GM23248 (cell line): ENCODE data around the gene NUDT14. TPM values are rescaled to one million over a fixed set of nuclear protein-coding genes. Genes with fewer than 3 reads are reported as not detected.

Experiments used
- DNase-seq: peaks from one replicate; pipeline ENCODE4 v3.0.0-alpha.2; 2015
- H2AFZ ChIP-seq: fragments of 200-600 bp; sonication (generic); 2 replicates; pipeline ENCODE4 v1.6.1; 2016; ENCODE audit warnings: antibody characterized with exemption
- H3F3A ChIP-seq: fragments of 200-600 bp; sonication (generic); 2 replicates; pipeline ENCODE4 v1.6.1; 2016; ENCODE audit warnings: mild to moderate bottlenecking, antibody characterized with exemption, mixed run types; ENCODE audit not compliant: insufficient read depth
- H3K27ac ChIP-seq: fragments of 200-600 bp; sonication (generic); 2 replicates; pipeline ENCODE4 v1.5.1; 2016; ENCODE audit warnings: mild to moderate bottlenecking
- H3K27me3 ChIP-seq: fragments of 200-600 bp; sonication (generic); replicated peaks from 2 replicates; pipeline ENCODE4 v1.6.1; 2016; ENCODE audit warnings: mild to moderate bottlenecking; ENCODE audit not compliant: insufficient read depth
- H3K36me3 ChIP-seq: fragments of 200-600 bp; sonication (generic); 2 replicates; pipeline ENCODE4 v1.6.1; 2016; ENCODE audit warnings: low read depth, mild to moderate bottlenecking
- H3K4me1 ChIP-seq: fragments of 200-600 bp; sonication (generic); 2 replicates; pipeline ENCODE4 v1.6.1; 2016; ENCODE audit warnings: mild to moderate bottlenecking; ENCODE audit not compliant: insufficient read depth
- H3K4me2 ChIP-seq: fragments of 200-600 bp; sonication (generic); one replicate; pipeline ENCODE4 v1.6.1; 2016; ENCODE audit warnings: mild to moderate bottlenecking; ENCODE audit not compliant: unreplicated experiment
- H3K4me3 ChIP-seq: fragments of 200-600 bp; sonication (generic); 2 replicates; pipeline ENCODE4 v1.5.1; 2016; ENCODE audit warnings: mild to moderate bottlenecking
- H3K79me2 ChIP-seq: fragments of 200-600 bp; sonication (generic); 2 replicates; pipeline ENCODE4 v1.6.1; 2016; ENCODE audit warnings: mild to moderate bottlenecking; ENCODE audit not compliant: insufficient read depth
- H3K9ac ChIP-seq: fragments of 200-600 bp; sonication (generic); 2 replicates; pipeline ENCODE4 v1.6.1; 2016; ENCODE audit warnings: mild to moderate bottlenecking
- H3K9me2 ChIP-seq: fragments of 200-600 bp; sonication (generic); 2 replicates; pipeline ENCODE4 v1.6.1; 2016; ENCODE audit warnings: mixed run types, mild to moderate bottlenecking, moderate library complexity; ENCODE audit not compliant: insufficient read depth
- H3K9me3 ChIP-seq: fragments of 200-600 bp; sonication (generic); one replicate; pipeline ENCODE4 v1.6.1; 2017; ENCODE audit warnings: low read depth
- H4K20me1 ChIP-seq: fragments of 200-600 bp; sonication (generic); 2 replicates; pipeline ENCODE4 v1.6.0; 2016; ENCODE audit not compliant: insufficient read depth
- EZH2 ChIP-seq: fragments of 200-600 bp; sonication (generic); IDR thresholded peaks from 2 replicates; pipeline ENCODE4 v1.6.1; 2018; ENCODE audit warnings: antibody characterized with exemption, mild to moderate bottlenecking; ENCODE audit not compliant: insufficient read depth, poor library complexity, severe bottlenecking
- EZH2phosphoT487 ChIP-seq: fragments of 200-600 bp; sonication (generic); IDR thresholded peaks from 2 replicates; pipeline ENCODE4 v1.6.1; 2018; ENCODE audit warnings: antibody characterized with exemption, moderate library complexity, mild to moderate bottlenecking, low read depth; ENCODE audit not compliant: insufficient read depth
- WGBS, 2 experiments: methylation state at CpG; one replicate each; pipeline ENCODE4 v1.1.6; 2015 to 2017; ENCODE audit warnings: low lambda C conversion rate in 2 of 2, low coverage in 1 of 2; ENCODE audit errors: missing lambda C conversion rate in 2 of 2; 5-methylcytosine and 5-hydroxymethylcytosine counted together
- in situ Hi-C: fragments of 300-500 bp; cut with MboI; formaldehyde crosslinking; loops from 2 replicates; pipeline ENCODE4 v1.15.0; 2020
- polyA plus RNA-seq: library from polyadenylated mRNA; unstranded; fragments of >200 nt; fragmentation: Nextera tagmentation; extraction: Ambion mirVana; gene quantifications from 2 replicates; pipeline ENCODE4 v1.2.1, GENCODE V29; 2016
- total RNA-seq: library from RNA; depleted of rRNA; stranded (reverse); fragments of >200 nt; shearing (Covaris generic); gene quantifications from 2 replicates; pipeline ENCODE4 v1.2.3, GENCODE V29; 2014

Gene NUDT14
- total and polyA plus RNA-seq, 2 experiments from 2014 or later: 8.6 to 10.8 TPM

- in situ Hi-C loops: no loop called here
- DNase-seq: no peak
- Histone ChIP-seq H3F3A (no peaks in the 10 kb centered on the region), H2AFZ (no peak overlapping the region), H3K36me3 (no peaks in the 10 kb centered on the region), H3K79me2 (no peaks in the 10 kb centered on the region), H3K9ac (no peak overlapping the region), H4K20me1 (no peaks in the 10 kb centered on the region), H3K9me2 (no peaks in the 10 kb centered on the region), H3K27me3 (no peaks in the 10 kb centered on the region), H3K4me2 (no peak overlapping the region), H3K27ac (no peak overlapping the region), H3K4me1 (no peaks in the 10 kb centered on the region), H3K4me3 (no peak overlapping the region), H3K9me3 (no peaks in the 10 kb centered on the region)
- TF ChIP-seq EZH2 (no peak), EZH2phosphoT487 (no peak)
- 47 to 53% methylated on average over 30 to 31 of the region's 31 CpGs for WGBS, 2 experiments
Observed at GRCh38 chr14:105156414-105157375, 24.4 kb downstream of the NUDT14 start.

DNA sequence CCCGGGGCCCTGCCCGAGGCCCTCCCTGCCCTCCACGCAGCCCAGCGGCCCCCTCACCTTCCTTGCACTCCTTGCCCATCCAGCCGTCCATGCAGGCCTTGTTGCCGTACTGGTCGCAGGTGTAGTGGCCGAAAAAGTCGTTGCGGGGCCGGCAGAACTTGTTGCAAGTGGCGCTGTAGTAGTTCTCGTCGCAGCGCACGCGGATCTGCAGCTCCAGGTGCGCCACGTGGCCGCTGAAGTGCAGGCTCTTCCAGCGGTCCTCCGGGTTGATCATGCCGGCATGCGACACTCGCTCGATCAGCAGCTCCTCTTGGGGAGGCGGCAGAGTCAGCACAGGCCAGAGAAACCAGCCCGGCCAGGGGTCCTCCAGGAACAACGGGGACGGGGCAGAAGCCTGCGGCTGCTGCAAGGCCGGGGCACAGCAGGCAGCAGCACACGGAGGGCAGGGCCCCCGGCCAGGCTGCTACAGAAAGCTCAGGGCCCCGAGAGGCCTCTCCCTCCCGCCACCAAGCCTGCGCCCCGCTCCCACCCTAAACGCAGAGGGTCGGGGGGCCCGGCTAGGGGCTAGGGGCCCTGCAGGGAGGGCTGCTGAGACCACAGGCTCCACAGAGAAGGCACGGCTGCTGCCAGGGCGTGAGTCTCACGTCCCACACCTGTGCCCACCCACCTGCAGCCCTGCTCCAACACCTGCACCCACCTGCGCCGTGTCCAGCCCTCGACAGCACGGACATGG, 25.3 kb downstream of the NUDT14 start:
- TF ChIP-seq EZH2: no peak
- in situ Hi-C loops: no loop called here
- Histone ChIP-seq H3F3A (no peaks in the 10 kb centered on the region), H4K20me1 (no peaks in the 10 kb centered on the region), H2AFZ (no peak overlapping the region), H3K79me2 (no peaks in the 10 kb centered on the region), H3K27ac (no peak overlapping the region), H3K36me3 (no peaks in the 10 kb centered on the region), H3K27me3 (no peaks in the 10 kb centered on the region), H3K9me3 (no peaks in the 10 kb centered on the region), H3K4me1 (no peaks in the 10 kb centered on the region), H3K9me2 (no peaks in the 10 kb centered on the region), H3K9ac (no peak overlapping the region), H3K4me2 (no peak overlapping the region), H3K4me3 (no peak overlapping the region)
- WGBS, 2 experiments: 46 to 47% methylated on average over 37 to 47 of the region's 48 CpGs
- no peak for DNase-seq

DNA sequence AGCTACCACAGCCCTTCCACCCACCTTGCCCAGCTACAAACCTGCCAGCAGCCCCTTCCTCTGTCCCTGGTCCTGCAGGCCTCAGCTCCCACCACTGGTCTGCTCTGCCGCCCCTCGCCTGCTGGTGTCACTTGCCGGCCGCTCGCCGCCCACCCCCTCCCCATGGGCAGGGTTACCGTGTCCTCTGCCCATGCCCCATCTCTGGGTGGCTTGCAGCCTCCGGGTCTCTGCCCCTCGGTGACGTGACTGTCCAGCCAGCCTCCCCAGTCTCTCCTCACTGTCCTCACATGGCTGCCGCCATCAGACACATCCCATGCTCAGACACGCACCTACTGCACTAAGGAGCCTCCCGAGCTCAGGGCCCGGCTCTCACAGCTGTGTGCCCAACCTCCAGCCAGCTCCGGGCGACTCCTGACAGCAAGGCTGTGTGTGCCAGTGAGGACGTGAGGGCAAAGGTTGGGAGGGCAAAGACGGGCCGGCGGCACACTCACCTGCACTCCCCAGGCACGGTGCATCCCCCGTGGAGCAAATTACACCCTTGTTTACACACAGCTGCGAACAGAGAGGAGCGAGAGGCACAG, 26.0 kb downstream of the NUDT14 start:
- no peaks in the 10 kb centered on the region for H3F3A ChIP-seq
- no peaks in the 10 kb centered on the region for H4K20me1 ChIP-seq
- H3K4me1 ChIP-seq: no peaks in the 10 kb centered on the region
- no peak for TF ChIP-seq EZH2phosphoT487
- no peak for TF ChIP-seq EZH2
- in situ Hi-C loops: no loop called here
- H2AFZ ChIP-seq: no peak overlapping the region
- 50 to 51% methylated on average over 21 to 22 of the region's 24 CpGs for WGBS, 2 experiments
- H3K79me2 ChIP-seq: no peaks in the 10 kb centered on the region
- no peak for DNase-seq
- H3K9me2 ChIP-seq: no peaks in the 10 kb centered on the region
- no peak overlapping the region for H3K4me3 ChIP-seq
- H3K4me2 ChIP-seq: no peak overlapping the region
- H3K27ac ChIP-seq: no peak overlapping the region
- H3K36me3 ChIP-seq: no peaks in the 10 kb centered on the region
- no peaks in the 10 kb centered on the region for H3K27me3 ChIP-seq
- no peak overlapping the region for H3K9ac ChIP-seq
- no peaks in the 10 kb centered on the region for H3K9me3 ChIP-seq

DNA sequence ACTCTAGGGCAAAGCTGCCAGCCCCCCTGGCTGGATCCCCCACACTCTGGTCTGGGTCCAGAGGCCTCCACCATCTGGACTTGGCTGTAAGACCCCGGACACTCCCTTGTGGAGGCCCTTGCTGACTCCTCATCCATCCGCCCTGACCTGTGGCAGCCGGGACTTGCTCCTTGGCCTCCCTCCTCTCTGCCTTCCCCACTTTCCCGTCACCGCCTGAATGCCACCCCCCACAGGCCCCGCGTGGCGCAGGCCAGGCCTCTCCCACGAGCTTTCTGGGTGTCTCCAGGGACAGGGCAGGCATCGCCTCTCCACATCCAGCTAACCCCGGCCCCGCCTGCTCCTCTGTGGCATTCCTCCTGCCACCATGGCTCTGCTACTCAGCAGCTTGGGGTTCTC, 26.6 kb downstream of the NUDT14 start:
- Histone ChIP-seq H3F3A (no peaks in the 10 kb centered on the region), H3K27ac (no peak overlapping the region), H2AFZ (no peak overlapping the region), H3K4me2 (no peak overlapping the region), H3K4me1 (no peaks in the 10 kb centered on the region), H3K9me2 (no peaks in the 10 kb centered on the region), H3K27me3 (no peaks in the 10 kb centered on the region), H4K20me1 (no peaks in the 10 kb centered on the region), H3K4me3 (no peak overlapping the region), H3K79me2 (no peaks in the 10 kb centered on the region), H3K9ac (no peak overlapping the region), H3K36me3 (no peaks in the 10 kb centered on the region), H3K9me3 (no peaks in the 10 kb centered on the region)
- in situ Hi-C loops: no loop called here
- DNase-seq: peak; percentile 30
- WGBS, 2 experiments: 12 to 16% methylated on average over 12 of the region's 12 CpGs
- TF ChIP-seq EZH2phosphoT487 (no peak), EZH2 (no peak)
